ENCODE measurements around the gene UROD.
"Not testable (repeated sequence)": the region's sequence is repeated elsewhere in the genome, so short reads cannot be mapped to it uniquely, and the experiment has no call there.

Gene UROD

DNA sequence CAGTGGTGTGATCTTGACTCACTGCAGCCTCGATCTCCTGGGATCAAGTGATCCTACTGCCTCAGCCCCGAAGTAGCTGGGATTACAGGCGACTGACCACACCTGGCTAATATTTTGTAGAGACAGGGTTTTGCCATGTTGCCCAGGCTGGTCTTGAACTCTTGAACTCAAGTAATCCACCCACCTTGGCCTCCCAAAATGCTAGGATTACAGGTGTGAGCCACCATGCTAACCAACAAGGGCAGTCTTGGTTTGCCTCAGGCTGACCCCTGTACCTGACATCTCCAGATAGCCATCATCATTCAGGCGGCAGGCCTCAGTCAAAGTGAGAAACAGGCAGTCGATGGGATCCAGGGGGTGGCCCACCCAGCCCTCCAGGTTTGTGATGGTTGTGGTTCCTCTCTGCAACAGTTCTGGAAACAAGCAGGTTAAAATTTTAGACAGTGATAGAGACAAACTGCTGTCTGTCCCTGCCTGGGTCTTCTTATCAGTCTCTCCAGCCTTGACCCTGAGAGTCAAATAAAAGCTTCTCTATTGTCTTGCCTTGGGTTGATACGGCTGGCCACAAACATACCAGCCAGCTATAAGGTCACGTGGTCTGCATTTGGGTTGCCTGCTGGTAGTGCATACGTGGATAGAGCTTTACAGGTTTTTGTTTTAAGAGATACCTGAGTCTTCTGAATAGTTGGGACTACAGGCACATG lies 26.8 kb downstream of the UROD start:
- DNase-seq (ENCODE audit: low spot score): no peak

DNA sequence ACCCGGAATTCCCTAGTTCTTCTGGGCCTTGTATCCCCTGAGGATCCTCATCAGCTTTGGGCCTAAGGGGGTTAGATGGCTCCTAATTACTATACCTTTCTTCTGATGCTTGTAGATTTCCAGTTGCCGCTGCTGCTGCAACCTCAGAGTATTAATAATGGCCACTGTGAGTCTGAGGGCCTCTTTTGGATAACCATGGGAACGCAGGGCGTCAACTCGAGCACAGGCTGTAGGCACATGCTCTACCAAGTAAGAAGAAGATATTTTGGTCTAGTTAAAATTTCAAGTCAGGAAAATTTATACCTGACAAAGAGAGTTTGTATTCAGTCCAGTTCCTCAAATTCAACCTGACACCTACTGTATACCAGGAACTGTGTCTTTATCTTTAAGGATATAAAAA lies 28.2 kb downstream of the UROD start:
- DNase-seq (ENCODE audit: low spot score): no peak

DNA sequence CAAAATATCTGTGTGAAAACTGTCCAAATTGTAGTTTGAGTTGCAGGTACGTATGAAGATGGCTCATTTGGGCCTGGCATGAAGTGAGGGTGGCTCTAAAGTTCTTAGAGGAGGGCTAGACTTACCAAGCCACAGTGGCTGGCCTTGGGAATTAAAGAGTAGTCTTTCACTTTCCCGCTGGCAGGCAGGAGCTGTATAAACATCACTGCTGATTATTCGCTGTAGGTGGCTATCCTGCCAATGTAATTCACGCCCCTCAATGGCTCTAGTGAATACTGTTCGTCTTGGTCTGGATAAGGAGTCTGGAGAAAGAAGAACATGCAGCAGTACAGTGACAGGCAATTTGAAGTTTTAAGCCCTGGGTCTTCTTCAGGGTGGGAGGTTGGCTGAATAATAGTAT lies 31.0 kb downstream of the UROD start:
- DNase-seq (ENCODE audit: low spot score): no peak

GRCh38 chr1:45044916-45045315 lies 32.9 kb downstream of the UROD start:
- no peak for DNase-seq (ENCODE audit: low spot score)

GRCh38 chr1:45047032-45047431 lies 35.0 kb downstream of the UROD start:
- DNase-seq (ENCODE audit: low spot score): no peak

GRCh38 chr1:45051005-45051772 lies 39.1 kb downstream of the UROD start:
- DNase-seq (ENCODE audit: low spot score): no peak

DNA sequence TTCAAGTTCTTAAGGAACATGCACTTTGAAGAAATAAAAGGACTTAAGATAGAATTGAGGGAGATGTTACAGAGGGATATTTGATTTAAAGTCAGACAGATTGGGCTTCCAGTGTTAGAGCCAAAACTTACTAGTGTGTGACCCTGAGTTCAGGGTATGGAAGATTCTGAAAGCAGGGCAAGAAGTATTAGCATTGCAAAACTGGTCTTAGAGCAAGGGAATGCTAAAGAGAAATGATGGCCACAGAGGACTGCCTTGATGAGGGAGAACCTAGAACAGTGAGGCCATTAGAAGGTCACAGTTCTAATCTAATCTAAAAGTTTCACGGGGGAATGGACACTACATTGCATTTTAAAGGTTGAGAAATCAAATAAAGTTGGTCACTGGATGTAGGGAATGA lies 45.5 kb downstream of the UROD start:
- DNase-seq (ENCODE audit: low spot score): no peak

GRCh38 chr1:45059829-45060228 lies 47.8 kb downstream of the UROD start:
- no peak for DNase-seq (ENCODE audit: low spot score)

GRCh38 chr1:45062463-45062862 lies 50.4 kb downstream of the UROD start:
- not testable (repeated sequence) for DNase-seq (ENCODE audit: low spot score)

DNA sequence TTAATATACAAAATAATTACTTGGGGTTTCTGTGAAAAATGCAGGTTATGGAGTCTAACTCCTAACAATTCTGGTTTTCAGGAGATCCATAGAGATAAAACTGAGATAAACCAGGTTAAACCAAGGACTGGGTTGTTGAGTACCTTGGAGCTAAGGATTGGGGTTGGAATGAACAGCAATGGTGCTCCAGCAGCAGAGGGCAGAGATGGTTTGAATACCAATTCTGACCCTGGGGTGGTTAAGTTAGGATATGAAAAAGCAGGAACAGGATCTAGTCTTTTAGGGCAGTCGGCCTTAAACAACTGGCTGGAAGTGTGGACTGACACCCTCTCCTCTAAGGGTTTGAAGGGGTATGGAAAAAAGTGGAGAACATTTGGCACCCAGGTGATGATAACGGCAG lies 53.0 kb downstream of the UROD start:
- no peak for DNase-seq (ENCODE audit: low spot score)

All from globus pallidus (tissue), 1 donor.